AG08396 (cell line): ENCODE measurements around the gene SPPL2A.

Experiments
- DNase-seq: peaks from one replicate; pipeline ENCODE4 v3.0.0; 2012; ENCODE audit warnings: low spot score, mixed read lengths

SPPL2A gene

DNA sequence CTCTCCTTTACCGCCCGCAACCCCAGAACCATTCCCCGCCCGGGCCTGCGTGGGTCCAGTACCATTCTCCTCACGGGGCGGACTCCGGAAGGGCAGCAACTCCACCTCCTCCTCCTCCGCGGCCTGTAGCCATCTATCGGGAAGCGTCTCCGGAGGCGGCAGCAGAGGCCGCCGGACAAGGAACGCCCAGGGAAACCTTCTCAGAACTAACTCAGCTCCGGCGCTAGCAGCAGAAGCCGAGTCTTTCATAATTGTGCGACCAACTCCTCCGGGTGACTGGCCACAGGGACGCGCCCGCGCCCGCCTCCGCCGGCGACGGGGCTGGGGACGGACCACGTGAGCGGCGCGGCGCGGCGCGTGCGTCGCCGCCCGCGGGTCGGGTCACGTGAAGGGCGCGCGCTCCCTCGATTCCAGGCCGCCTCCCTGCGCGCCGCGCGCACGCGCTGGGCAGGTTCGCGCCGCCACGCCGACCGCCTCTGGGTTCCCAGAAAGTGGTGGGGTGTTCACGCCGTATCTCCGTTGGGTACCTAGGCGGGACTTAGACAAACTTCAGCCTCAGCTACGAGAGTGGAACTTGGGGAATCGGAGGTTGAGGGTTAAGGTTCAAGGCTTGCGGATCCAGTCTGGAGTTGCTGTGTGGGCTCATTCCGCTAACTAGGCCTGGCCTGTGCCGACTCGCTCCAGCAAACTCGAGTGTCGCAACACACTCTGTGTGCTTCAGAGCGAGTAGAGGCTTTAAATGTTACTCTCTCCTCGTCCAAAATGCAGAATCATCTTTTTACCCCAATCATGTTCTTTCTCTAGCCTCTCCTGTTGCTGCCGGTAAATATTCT, 78.8 kb downstream of the SPPL2A start, which contains the start of gene TRPM7:
TSS of gene TRPM7 (minus strand) at position 329 of the 833 bp plus-strand sequence. CDS start at position 65, 264 bp downstream.
- DNase-seq: peak; percentile 93

DNA sequence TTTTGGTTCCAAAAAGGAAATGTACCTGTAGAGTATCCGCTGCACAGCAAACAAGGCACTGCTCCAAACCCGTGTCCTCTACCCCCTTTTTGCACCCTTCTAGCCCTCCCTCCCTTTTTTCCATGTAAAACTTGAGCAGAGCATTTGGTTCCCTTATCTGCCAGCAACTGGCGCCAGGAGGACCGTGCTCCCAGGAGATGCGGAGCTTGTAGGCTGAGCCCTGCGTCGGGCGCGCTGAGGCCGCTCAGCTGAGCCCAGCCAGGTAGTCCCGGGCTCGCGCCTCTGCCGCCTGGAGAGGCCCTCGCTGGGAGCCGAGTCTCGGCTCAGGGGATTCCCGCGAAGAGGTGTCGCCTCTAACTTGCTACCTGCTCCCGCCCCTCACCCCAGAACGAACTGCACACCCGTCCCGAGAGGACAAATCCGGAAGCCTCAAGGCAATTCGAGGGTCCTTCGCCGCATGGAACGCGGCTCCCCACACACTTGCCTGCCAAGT, 79.5 kb downstream of the SPPL2A start:
- peak; percentile 39 for DNase-seq

DNA sequence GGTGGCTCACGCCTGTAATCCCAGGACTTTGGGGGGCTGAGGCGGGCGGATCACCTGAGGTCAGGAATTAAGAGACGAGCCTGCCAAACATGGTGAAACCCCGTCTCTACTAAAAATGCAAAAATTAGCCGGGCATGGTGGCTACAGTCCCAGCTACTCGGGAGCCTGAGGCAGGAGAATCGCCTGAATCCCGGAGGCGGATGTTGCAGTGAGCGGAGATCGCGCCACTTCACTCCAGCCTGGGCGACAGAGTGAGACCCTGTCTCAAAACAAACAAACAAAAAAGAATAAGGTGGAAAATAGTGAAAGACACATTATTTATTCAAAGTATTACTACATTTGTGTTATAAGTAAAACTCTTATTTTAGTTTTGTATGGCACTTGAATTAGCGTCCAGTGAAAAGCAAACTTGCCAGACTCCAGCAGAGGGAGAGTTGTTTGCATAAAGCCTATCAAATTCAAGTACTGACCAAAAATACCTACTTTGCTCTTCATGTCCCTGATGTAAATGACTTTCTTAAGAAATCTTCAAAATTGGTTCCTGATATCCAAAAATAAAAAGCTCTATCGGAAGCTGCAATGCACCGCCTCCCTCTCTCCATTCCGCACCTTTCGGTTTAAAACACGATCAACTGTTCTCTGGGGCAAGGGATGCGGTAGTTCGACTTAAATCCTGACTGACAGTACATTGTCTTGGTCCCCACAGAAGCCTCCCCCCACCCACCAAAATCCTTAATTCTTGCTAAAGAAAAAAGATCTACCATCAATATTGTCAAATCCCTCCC, 80.1 kb downstream of the SPPL2A start:
- no peak for DNase-seq

DNA sequence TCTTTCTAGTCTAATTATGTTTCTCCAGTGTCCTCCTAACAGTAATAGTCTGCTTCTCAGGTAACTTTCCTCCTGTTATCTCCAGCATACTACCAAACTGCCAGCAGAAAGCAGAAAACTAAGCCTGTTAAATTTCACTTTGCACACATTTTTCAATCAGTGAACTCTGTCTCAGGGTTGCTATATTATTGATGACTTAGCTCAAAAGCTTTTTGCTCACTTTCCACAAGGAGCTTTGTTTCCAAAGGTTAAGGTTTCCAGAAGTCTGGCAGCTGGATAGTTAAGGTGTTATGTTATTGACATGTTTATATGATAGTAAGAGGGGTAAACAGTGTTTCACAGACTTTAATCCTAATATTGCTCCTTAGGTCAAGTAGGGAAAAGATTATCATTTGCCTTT, 84.0 kb downstream of the SPPL2A start:
- no peak for DNase-seq

DNA sequence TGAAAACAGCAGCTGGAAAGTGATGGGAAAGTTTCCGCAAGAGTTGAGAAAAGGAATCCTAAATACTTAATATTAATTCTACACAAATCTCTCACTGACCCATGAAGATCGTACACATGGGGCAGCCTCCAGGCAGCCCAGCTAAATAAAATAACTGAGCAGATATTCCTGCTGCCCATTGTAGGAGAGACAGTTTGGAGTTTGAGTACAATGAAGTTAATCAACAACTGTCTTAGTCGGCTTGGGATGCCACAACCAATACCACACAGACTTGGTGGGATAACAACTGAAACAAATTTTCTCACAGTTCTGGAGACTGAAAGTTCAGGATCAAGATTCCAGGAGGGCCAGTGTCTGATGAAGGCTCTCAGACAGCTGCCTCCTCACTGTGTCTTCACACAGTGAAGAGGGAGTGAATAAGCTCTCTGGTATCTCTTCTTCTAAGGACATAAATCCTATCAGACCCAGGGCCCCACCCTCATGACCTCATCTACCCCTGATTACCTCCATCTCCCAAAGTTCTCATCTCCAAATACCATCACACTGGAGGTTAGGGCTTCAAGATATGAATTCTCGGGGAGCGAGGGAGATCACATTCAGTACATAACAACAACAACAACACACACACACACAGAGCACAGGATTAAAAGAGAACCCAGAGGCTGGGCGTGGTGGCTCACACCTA, 88.6 kb downstream of the SPPL2A start:
- DNase-seq: peak; percentile 17

DNA sequence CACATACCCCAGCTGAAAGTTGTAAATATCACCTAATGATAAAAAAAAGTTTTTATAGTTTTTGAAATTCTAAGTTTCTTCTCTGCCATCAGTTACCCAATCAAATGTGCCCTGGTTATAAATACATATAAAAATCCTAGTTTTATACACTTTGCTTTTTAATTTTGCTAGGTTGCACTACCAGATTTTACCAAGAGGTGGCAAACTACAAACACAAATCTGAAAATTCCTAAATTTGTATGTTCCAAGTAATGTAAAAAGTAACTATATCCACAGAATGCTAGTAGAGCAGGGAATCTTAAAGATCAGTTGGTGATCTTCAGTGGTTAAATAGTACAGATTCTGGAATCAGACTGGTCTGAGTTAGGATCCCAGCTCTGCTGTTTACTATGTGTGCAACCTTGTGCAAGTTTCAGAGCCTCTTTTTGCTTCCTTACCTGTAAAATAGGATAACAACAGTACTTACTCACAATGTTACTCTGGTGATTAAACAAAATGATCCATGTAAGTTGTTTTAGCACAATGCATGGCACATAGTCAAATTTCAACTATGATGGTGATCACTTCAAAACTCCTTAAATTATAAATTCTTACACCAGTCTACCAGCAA, 89.9 kb downstream of the SPPL2A start:
- DNase-seq: no peak

DNA sequence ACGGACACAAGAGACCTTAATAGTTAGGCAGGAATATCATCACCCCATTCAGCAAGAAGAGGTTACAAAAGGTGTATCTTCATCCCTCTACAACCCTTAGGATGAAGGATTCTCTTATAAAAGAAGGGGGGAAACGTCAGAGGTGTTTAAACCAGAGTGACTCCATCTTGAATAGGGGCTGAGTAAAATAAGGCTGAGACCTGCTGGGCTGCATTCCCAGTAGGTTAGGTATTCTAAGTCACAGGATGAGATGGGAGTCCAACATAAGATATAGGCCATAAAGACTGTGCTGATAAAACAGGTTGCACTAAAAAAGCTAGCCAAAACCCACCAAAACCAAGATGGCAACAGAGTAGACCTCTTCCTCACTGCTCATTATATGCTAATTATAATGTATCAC, 95.4 kb downstream of the SPPL2A start:
- DNase-seq: no peak

DNA sequence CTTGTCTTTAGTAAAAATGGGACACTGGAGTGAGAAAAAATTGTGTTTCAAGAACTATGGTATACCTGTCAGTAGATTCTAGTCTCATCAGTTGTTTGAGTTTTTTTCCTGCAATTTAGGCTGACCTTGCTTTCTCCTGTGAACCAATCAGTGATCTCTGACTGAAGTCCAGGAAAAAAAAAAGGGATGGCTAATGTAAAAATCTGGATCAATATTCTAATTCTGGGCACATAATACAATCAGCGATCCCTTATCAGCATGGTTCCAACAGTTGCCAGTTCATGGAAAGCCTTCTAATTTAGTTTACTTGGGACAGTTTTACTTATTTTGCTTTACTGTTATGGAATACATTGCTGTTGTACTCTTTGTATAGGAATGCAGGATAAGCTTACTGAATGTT, 95.9 kb downstream of the SPPL2A start:
- no peak for DNase-seq

DNA sequence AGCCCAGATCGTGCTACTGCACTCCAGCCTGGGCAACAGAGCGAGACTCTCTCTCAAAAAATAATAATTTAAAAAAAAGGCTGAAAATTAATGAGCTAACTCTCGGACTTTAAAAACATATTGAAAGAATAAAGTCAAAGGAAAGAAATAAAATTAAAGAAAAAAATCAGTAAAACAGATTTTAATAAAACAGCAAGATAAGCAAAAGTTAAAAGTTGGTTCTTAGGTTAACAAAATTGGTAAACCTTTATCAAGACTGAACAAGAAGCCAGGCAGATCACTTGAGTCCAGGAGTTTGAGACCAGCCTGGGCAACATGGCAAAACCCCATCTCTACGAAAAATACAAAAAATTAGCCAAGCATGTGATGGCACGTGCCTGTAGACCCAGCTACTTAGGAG, 99.6 kb downstream of the SPPL2A start:
- no peak for DNase-seq

DNA sequence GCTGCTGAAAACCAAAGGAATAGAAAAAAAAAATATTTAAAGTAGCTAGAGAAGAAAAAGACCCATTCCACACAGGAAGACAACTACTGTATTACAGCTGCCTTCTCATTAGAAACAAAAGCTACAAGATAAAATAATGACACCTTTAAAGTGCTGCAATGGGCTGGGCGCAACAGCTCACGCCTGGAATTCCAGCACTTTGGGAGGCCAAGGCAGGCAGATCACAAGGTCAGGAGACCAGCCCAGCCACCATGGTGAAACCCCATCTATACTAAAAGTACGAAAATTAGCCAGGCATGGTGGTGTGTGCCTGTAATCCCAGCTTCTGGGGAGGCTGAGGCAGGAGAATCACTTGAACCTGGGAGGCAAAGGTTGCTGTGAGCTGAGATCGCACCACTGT, 110.0 kb downstream of the SPPL2A start:
- no peak for DNase-seq

DNA sequence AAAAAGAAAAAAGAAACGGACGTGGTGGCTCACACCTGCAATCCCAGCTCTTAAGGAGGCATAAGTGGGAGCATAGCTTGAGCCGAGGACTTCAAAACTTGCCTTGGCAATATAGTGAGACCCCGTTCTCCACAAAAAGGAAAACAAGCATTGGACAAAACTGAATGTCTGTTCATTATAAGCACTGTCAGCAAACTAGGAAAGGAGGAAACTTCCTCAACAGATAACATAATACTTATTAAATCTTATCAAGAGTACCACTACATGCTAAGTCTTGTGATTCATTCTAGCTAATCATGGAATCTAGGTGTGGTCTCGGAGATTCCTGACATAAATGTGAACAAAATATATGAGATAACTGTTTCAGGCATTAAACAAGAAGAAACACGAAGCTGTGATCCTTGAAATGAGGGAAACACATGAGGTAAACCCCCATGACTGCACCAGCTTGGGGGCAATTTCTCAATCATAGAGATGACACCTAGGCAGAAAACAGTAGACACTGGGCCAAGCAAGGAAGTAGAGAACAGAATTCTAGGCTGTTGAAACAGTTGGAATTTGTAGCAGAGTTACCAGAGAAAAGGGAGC, 112.3 kb downstream of the SPPL2A start:
- DNase-seq: no peak

DNA sequence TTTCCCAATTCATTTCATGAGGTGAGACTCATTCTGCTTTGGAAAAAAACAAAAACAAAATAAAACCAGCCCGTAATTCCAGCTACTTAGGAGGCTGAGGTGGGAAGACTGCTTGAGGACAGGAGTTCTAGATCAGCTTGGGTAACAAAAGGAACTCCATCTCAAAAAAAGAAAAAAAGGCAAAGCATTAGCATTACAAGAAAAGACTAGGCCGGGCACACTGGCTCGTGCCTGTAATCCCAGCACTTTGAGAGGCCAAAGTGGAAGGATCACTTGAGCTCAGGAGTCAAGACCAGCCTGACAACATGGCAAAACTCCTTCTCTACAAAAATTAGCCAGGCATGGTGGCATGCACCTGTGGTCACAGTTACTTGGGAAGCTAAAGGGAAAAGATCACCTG, 112.8 kb downstream of the SPPL2A start:
- DNase-seq: no peak
